Stimulated activated naive CD4-positive, alpha-beta T cell treated with Interleukin-2 at 50 U/mL for 16 hours (primary cell): ENCODE data around the gene MAP4.
"Not testable (repeated sequence)": the region's sequence is repeated elsewhere in the genome, so short reads cannot be mapped to it uniquely, and the experiment has no call there.

Source experiments
- DNase-seq: peaks from one replicate; lab custom pipeline; 2025; lab: John Stamatoyannopoulos, UW

The MAP4 gene

GRCh38 chr3:47846186-47846879 is 169.9 kb downstream of the MAP4 start:
- no peak for DNase-seq

- no peak for DNase-seq
Observed at GRCh38 chr3:47841786-47842349, 174.3 kb downstream of the MAP4 start.

GRCh38 chr3:47838503-47838902 is 177.7 kb downstream of the MAP4 start:
- DNase-seq = no peak

DNA sequence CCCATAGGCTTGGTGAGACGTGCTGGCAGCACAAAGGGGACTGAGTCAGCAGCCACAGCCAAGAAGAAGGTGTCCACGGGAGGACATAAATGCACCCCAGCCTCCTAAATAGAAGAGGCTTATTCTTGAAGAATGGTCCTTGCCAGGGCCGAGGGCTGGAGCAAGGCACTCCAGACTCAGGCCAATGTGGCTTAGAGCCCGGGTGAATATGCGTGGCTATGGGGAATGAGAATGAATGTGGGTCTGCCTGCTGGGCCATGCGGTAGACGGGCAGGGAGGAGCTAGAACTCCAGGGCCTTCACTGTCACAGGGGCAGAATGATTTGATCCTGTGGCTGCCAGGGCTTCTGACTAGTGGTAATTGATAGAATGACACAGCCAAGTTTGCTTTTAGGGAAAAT is 179.2 kb downstream of the MAP4 start:
- no peak for DNase-seq

DNA sequence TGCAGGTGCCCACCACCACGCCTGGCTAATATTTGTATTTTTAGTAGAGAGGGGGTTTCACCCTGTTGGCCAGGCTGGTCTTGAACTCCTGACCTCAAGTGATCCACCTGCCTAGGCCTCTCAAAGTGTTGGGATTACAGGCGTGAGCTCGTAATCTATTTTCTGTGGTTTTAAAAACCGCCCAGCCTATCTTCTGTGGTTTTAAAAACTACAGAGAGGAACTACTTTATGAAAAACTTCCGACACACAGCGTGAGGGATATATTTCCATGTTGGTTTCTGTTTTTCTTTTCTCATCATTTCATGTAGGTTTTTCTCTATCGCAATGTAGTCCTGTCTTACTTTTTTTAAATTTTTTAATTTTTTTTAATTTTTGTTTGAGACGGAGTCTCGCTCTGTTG is 186.7 kb downstream of the MAP4 start:
- DNase-seq = not testable (repeated sequence)

GRCh38 chr3:47825590-47825989 is 190.6 kb downstream of the MAP4 start:
- no peak for DNase-seq

- peak; percentile 75 for DNase-seq
Observed at GRCh38 chr3:47824541-47825473, 191.4 kb downstream of the MAP4 start.

- no peak for DNase-seq
Observed at GRCh38 chr3:47817609-47818008, 198.6 kb downstream of the MAP4 start.

GRCh38 chr3:47813551-47814177 is 202.6 kb downstream of the MAP4 start:
- no peak for DNase-seq

- no peak for DNase-seq
Observed at GRCh38 chr3:47804577-47804976, 211.6 kb downstream of the MAP4 start.

DNA sequence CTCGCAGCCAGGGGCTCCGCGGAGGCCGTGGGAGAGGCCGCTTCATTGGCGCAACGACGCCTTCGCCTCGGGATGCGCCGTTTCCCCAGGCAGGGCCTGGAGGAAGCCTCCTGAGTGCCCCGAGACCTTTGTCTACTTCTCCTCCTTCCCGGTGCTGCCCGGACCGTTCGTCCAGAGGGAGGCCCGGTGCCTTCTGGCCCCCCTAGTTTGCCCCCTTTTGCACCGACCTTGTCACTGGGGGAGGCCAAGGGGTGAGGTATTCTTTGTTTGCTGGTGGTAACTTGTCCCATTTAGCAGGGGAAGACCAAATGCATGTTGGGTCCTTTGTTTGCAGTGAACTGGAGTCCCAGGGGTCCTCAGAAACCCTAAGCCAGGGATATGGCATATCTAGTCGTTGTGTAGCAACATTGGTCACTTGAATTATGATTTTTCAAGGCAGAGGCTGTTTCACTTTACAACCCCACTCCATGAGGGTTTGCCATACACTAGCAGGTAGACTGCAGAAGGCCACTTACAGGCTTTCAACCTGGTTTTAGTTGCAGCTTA is 212.7 kb downstream of the MAP4 start:
- DNase-seq = no peak

DNA sequence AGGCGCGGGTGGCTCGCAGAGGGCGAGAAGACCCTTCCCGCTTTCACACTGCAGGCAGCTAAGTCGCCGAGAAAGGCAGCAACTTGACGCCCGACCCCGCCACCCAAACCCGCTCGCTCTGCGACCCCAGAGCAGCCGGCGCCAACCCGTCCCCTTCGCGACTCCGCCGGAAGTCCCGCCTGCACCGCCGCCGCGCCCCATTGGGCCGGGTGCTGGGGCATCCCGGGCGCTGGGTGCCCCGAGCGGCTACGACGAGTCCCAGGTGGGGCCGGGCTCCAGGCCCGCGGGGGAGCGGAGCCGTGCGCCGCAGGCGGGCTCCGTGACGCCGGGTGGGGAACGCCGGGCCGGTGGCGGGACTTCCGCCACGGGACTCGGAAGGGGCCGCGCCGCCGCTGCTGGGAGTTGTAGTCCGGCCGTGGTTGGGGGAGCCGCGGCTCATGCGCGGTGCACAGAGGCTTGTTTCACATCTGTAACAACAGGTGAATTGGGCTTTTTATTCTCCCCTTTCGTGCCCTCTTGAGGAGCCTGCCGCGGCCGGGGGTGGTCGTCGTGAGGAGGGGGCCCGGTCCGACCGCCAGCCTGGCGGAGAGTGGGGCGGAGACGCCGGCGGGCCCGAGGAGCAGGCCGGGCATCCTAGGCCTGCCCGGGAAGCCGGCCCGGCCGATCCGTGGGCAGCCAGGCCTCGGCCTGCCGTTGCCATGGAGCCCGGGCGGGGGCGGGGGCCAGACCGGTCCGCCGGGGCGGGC is 213.3 kb downstream of the MAP4 start, which contains the start of gene DHX30:
TSS of gene DHX30 (plus strand) at position 405 of the 746 bp plus-strand sequence. CDS start 7,546 bp downstream, outside the sequence.
- peak; percentile 82 for DNase-seq
